ENCODE results near the gene EFCAB6. TPM values are rescaled to one million over a fixed set of nuclear protein-coding genes. Genes with fewer than 3 reads are reported as not detected.
A peak's percentile ranks its signal among the peaks of the same experiment; 100 is the strongest.

The EFCAB6 gene, protein sequence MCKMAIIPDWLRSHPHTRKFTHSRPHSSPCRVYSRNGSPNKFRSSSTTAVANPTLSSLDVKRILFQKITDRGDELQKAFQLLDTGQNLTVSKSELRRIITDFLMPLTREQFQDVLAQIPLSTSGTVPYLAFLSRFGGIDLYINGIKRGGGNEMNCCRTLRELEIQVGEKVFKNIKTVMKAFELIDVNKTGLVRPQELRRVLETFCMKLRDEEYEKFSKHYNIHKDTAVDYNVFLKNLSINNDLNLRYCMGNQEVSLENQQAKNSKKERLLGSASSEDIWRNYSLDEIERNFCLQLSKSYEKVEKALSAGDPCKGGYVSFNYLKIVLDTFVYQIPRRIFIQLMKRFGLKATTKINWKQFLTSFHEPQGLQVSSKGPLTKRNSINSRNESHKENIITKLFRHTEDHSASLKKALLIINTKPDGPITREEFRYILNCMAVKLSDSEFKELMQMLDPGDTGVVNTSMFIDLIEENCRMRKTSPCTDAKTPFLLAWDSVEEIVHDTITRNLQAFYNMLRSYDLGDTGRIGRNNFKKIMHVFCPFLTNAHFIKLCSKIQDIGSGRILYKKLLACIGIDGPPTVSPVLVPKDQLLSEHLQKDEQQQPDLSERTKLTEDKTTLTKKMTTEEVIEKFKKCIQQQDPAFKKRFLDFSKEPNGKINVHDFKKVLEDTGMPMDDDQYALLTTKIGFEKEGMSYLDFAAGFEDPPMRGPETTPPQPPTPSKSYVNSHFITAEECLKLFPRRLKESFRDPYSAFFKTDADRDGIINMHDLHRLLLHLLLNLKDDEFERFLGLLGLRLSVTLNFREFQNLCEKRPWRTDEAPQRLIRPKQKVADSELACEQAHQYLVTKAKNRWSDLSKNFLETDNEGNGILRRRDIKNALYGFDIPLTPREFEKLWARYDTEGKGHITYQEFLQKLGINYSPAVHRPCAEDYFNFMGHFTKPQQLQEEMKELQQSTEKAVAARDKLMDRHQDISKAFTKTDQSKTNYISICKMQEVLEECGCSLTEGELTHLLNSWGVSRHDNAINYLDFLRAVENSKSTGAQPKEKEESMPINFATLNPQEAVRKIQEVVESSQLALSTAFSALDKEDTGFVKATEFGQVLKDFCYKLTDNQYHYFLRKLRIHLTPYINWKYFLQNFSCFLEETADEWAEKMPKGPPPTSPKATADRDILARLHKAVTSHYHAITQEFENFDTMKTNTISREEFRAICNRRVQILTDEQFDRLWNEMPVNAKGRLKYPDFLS (N-terminal part only)
- 7.0 TPM for total RNA-seq (ENCODE audit: insufficient read depth, low replicate concordance)

GRCh38 chr22:43812149-43812842 lies at the start of gene EFCAB6:
Gene EFCAB6 (minus strand): TSS chr22:43812305. CDS start chr22:43782318, 29,987 bp downstream.
- DNase-seq (ENCODE audit: low spot score): peak; percentile 96

GRCh38 chr22:43861529-43861928 lies 49.4 kb upstream of the EFCAB6 start:
- no peak for DNase-seq (ENCODE audit: low spot score)

DNA sequence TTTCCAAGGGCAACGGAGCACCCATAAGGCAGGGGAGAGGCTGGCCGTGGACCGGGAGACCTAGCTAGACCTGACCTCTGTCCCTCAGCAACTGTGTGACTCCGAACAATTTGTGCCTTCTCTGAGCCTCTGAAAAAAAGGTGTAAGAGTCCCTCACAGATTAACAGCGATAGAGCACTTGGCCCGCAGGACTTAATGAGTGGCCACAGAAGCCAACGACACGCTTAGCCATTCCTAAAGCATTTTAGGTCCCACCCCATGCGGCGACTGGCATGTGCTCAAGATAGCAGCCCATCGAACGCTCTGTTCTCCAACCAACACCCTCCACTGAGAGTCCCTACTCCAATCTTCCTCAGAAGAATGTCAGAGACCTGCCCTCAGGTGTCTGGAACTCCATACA lies 48.7 kb upstream of the EFCAB6 start:
- DNase-seq (ENCODE audit: low spot score): no peak

- no peak for DNase-seq (ENCODE audit: low spot score)
Measured at GRCh38 chr22:43860126-43860525, 48.0 kb upstream of the EFCAB6 start.

GRCh38 chr22:43859621-43860020 lies 47.5 kb upstream of the EFCAB6 start:
- DNase-seq (ENCODE audit: low spot score): no peak

DNA sequence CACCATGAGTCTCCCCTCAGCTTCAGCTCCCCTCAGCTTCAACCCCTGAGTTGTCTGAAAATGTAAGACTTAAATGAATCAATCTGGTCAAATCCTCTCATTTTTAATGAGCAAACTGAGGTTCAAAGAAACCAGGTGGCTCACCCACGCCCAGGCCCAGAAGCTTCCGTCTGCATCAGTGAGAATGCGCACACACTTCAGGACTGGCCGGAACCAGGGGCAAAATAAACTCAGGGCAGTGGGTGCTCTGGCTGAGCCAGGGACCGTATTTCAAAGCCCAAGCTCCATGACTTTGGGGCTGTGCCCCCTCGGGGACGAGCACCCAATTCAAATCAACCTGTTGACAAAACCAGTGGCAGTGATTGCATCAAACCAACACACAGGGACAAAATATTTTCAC lies 47.1 kb upstream of the EFCAB6 start:
- no peak for DNase-seq (ENCODE audit: low spot score)

GRCh38 chr22:43858156-43858895 lies 46.2 kb upstream of the EFCAB6 start:
- no peak for DNase-seq (ENCODE audit: low spot score)

DNA sequence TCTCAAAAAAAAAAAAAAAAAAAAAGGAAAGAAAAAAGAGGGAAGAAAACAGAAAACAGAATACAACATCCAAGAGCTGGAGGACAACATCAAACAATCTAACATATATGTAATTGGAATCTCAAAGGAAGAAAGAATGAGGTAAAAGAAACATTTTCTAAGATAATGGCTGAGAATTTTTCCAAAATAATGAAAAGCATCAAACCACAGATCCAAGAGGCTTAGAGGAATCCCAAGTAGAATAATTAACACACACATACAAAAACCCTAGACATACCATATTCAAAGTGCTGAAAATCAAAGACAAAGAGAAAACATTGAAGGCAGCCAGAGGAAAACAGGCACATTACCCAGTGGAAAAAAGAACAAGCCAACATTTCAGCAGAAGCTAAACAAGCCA lies 45.3 kb upstream of the EFCAB6 start:
- no peak for DNase-seq (ENCODE audit: low spot score)

DNA sequence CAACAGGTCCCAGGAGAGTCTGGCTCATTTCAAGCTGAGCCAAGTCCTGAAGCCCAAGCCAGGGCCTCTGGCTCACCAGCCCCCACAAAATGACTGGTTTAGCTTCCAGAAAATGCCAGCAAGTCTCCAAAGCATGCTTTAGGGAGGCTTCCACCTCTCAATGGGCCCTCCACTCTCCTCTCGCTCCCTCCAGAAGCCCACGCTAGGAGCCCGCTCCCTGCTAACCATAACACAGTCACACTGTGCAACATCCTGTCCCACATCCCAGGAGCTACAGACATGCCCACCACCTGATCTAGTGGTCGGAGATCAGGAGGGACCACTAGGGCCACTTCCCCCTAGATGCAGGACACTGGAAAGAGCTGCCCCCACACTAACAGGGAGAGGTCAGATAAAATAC lies 43.3 kb upstream of the EFCAB6 start:
- no peak for DNase-seq (ENCODE audit: low spot score)

- no peak for DNase-seq (ENCODE audit: low spot score)
Measured at GRCh38 chr22:43854786-43855271, 42.7 kb upstream of the EFCAB6 start.

DNA sequence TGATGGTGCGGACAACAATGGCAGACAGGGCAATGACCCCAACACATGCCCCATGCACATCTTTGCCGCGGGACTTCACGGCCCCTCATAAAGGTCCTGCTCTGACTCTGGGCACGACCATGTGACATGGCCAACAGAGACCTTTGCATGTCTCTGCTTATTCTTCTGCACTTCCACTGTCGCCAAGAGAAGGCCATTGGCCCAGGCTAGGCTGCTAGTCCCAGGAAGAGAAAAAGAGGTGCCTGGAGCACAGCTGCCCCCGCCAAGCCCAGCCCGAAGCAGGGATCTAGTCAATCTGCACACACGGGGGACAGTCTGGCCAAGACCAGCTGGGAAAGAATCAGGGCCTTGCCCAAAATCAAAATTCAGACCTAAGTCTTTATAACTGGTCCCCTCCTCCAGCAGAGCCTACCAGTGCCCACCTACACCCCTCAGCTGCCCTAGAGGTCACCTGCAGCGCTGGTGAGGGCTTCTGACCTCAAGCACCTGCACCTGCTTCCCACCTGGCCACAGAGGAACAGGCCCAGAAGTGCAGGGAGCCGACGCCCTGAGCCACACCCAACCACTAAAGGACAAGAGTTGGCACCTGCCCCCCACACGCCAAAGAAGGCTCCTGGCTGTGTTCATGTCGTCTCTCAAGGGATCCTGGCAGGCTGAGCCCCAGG lies 42.1 kb upstream of the EFCAB6 start:
- no peak for DNase-seq (ENCODE audit: low spot score)

GRCh38 chr22:43853328-43853931 lies 41.3 kb upstream of the EFCAB6 start:
- DNase-seq (ENCODE audit: low spot score): no peak

GRCh38 chr22:43852573-43853327 lies 40.6 kb upstream of the EFCAB6 start:
- DNase-seq (ENCODE audit: low spot score): no peak

DNA sequence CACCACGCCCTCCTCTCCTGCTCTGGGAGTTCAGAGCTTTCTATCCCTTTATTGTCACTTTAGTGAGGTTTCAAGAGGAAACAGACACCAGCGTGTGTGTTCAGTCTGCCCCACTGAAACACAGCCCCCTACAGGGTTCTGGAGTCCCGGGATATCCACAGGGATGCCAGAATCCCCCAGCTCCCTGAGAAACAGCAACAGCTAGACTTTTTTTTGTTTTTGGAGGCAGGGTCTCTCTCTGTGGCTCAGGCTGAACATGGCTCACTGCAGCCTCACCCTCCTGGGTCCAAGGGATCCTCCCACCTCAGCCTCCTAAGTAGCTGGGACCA lies 39.8 kb upstream of the EFCAB6 start:
- DNase-seq (ENCODE audit: low spot score): no peak

GRCh38 chr22:43851058-43851978 lies 39.2 kb upstream of the EFCAB6 start:
- no peak for DNase-seq (ENCODE audit: low spot score)

DNA sequence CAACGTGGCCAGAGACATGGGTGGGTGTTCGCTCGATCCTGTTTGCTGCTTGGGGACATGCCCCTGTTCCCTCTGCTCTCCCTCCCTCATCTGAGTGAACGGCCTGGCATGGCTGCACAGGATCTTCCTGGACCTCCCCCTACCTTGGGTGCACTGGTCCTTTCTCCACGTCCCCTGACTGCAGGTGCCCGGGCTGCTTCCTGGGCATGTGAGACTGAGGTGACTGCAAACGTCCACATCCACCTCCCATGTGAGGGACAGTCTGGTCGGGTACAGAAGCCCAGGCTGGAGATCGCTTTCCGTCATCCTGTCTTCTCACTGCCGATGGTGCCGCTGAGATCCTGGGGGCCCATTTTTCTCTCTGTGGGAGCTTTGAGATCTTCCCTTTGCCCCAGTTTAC lies 38.4 kb upstream of the EFCAB6 start:
- DNase-seq (ENCODE audit: low spot score): no peak

DNA sequence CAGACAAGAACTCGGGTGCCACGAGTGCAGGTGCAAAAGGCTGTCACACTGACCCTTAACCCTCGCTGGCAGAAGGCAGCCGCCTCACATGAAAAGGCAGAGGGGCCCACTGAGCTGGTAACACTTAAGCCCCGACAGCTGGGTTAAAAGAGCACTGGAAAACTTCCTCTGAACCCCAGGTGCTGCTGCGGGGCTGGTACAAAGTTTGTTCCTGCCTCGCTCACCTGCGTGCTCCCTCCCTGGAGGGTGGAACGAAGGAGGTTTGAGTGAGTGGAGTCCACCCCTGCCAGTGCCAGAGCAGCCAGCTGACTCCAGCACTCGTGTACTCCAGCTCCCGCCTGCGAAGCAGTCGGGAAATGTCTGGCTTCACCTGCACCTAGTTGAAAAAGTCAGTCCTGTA lies 37.6 kb upstream of the EFCAB6 start:
- no peak for DNase-seq (ENCODE audit: low spot score)
